K562 (cell line): ENCODE results near the gene DNAJB13. TPM values are rescaled to one million over a fixed set of nuclear protein-coding genes. Genes with fewer than 3 reads are reported as not detected.

Experiments
- ATAC-seq: fragments of 200-7000 bp; cut with Tn5 transposase; 3 replicates; pipeline ENCODE4 v1.9.1; 2020; ENCODE audit warnings: moderate library complexity
- BruUV-seq: library from RNA; stranded (reverse); fragments of 400-500 nt; replicated peaks from 2 replicates; lab custom pipeline; 2021; lab: Mats Ljungman, UMichigan
- CTCF ChIA-PET: fragments of 300-600 bp; formaldehyde crosslinking; extraction: SDS; loops from one replicate; lab custom pipeline; 2021; ENCODE audit warnings: low intra/inter-chr PET ratio; lab: Yijun Ruan, JAX
- POLR2A ChIA-PET: fragments of 300-600, 350-650 bp; sonication (Branson Sonifier 250); formaldehyde crosslinking; extraction: SDS; loops from one replicate; lab custom pipeline; 2021; ENCODE audit warnings: antibody characterized with exemption, inconsistent platforms; lab: Yijun Ruan, JAX
- DNase-seq, 4 experiments: peaks; one replicate each; pipeline versions ENCODE4 v3.0.0 to v3.0.0-alpha.2; 2011 to 2018; ENCODE audit warnings: low spot score in 3 of 4, mixed read lengths in 3 of 4; ENCODE audit errors: extremely low read depth in 1 of 4
- FAIRE-seq: peaks from 2 replicates; lab custom pipeline; 2011; peaks lifted over from hg19 to GRCh38; lab: Jason Lieb, UNC
- H2AFZ ChIP-seq: 2 replicates; pipeline ENCODE4 v1.6.0; 2011; ENCODE audit warnings: low read depth, low read length, control low read depth, inconsistent platforms
- H3K27ac ChIP-seq: fragments of 200-600 bp; 3 replicates; pipeline ENCODE4 v1.8.0; 2011; ENCODE audit warnings: low read depth, mild to moderate bottlenecking, control low read depth, inconsistent platforms, low read length, moderate library complexity, mixed read lengths; ENCODE audit errors: extremely low read depth
- H3K27me3 ChIP-seq, 2 experiments: fragments of 300-600 bp in 1 of 2; 2 replicates in 1 of 2; 3 replicates in 1 of 2; pipeline versions ENCODE4 v1.6.0 to v1.8.0; 2011; ENCODE audit warnings: inconsistent platforms in 2 of 2, low read length in 2 of 2, mild to moderate bottlenecking in 1 of 2, mixed read lengths in 1 of 2, moderate library complexity in 1 of 2; ENCODE audit not compliant: control insufficient read depth in 2 of 2, insufficient read depth in 2 of 2
- H3K36me3 ChIP-seq: fragments of 300-600 bp; 3 replicates; pipeline ENCODE4 v1.8.0; 2011; ENCODE audit warnings: mild to moderate bottlenecking, low read length, inconsistent platforms; ENCODE audit not compliant: control insufficient read depth, insufficient read depth
- H3K4me1 ChIP-seq, 2 experiments: fragments of 200-600 bp in 1 of 2; replicated peaks in 1 of 2; 2 replicates in 1 of 2; 3 replicates in 1 of 2; pipeline versions ENCODE4 v1.5.1 to v1.8.0; 2011; ENCODE audit warnings: inconsistent platforms in 2 of 2, low read length in 2 of 2, mild to moderate bottlenecking in 1 of 2, mixed read lengths in 1 of 2, moderate library complexity in 1 of 2; ENCODE audit not compliant: control insufficient read depth in 2 of 2, insufficient read depth in 2 of 2
- H3K4me2 ChIP-seq: 2 replicates; pipeline ENCODE4 v1.6.1; 2011; ENCODE audit warnings: low read length, control low read depth, inconsistent platforms, mixed read lengths; ENCODE audit not compliant: insufficient read depth
- H3K4me3 ChIP-seq: fragments of 200-600 bp; sonication (generic), shearing (Covaris generic); 2 replicates; pipeline ENCODE4 v1.5.1; 2016; ENCODE audit warnings: control low read depth, inconsistent platforms
- H3K79me2 ChIP-seq: fragments of 200-600 bp; 3 replicates; pipeline ENCODE4 v1.8.0; 2011; ENCODE audit warnings: low read length, inconsistent platforms; ENCODE audit not compliant: control insufficient read depth, insufficient read depth
- H3K9ac ChIP-seq, 2 experiments: 2 replicates each; pipeline versions ENCODE4 v1.6.0 to v1.6.1; 2011; ENCODE audit warnings: low read depth in 2 of 2, low read length in 2 of 2, control low read depth in 1 of 2, inconsistent platforms in 1 of 2, mild to moderate bottlenecking in 1 of 2, mixed read lengths in 1 of 2; ENCODE audit not compliant: insufficient read depth in 1 of 2
- H3K9me1 ChIP-seq: one replicate; pipeline ENCODE4 v1.6.0; 2011; ENCODE audit warnings: inconsistent platforms, mild to moderate bottlenecking, low read length, moderate library complexity; ENCODE audit not compliant: control insufficient read depth, insufficient read depth
- H3K9me3 ChIP-seq: replicated peaks from 2 replicates; pipeline ENCODE4 v1.5.1; 2011; ENCODE audit warnings: low read depth, low read length, inconsistent platforms; ENCODE audit not compliant: control insufficient read depth, insufficient read depth
- H4K20me1 ChIP-seq: replicated peaks from 2 replicates; pipeline ENCODE4 v1.6.1; 2011; ENCODE audit warnings: low read length, inconsistent platforms, mixed read lengths; ENCODE audit not compliant: control insufficient read depth, insufficient read depth
- PURB ChIP-seq: sonication (generic); formaldehyde crosslinking; IDR thresholded peaks from 2 replicates; pipeline ENCODE4 v1.9.0; 2021; ENCODE audit warnings: low read depth, mild to moderate bottlenecking, missing genetic modification reagents
- U2AF1 ChIP-seq: fragments of 200-400 bp; formaldehyde crosslinking; optimal IDR thresholded peaks from 2 replicates; pipeline ENCODE3; 2017; ENCODE audit warnings: mild to moderate bottlenecking, low read depth, low read length, moderate library complexity
- ZNF316 ChIP-seq: fragments of 450-650 bp; IDR thresholded peaks from 2 replicates; pipeline ENCODE4 v1.6.1; 2016
- ZNF324 ChIP-seq: fragments of 250-450 bp; sonication (Bioruptor Pico); IDR thresholded peaks from 2 replicates; pipeline ENCODE4 v1.4.0; 2020; ENCODE audit warnings: mild to moderate bottlenecking
- WGBS: fragments of 100-300 bp; shearing (Covaris generic); methylation state at CpG from one replicate; pipeline ENCODE4 v1.1.6; 2016; ENCODE audit warnings: low coverage, mixed read lengths; ENCODE audit not compliant: insufficient coverage; ENCODE audit errors: missing lambda C conversion rate; 5-methylcytosine and 5-hydroxymethylcytosine counted together
- in situ Hi-C: fragments of 300-500 bp; cut with MboI; formaldehyde crosslinking; loops from 4 replicates; pipeline ENCODE4 v1.15.0; 2018; ENCODE audit warnings: inconsistent platforms, mixed read lengths
- intact Hi-C: fragments of 100-400 bp; cut with micrococcal nuclease; formaldehyde crosslinking; loops from 2 replicates; pipeline ENCODE4 v1.14.2; 2022
- polyA plus RNA-seq, 8 experiments: library from polyadenylated mRNA; depleted of rRNA in 4 of 8; stranded (reverse) in 5 of 8; unstranded in 3 of 8; fragments of >200 nt; fragmentation: Nextera tagmentation in 2 of 8; fragmentation: Illumina TruSeq in 1 of 8; extraction: Ambion mirVana in 2 of 8; extraction: Trizol in 1 of 8; gene quantifications; 2 replicates each; pipeline versions ENCODE4 v1.2.1 to v1.2.3, GENCODE V29; 2011 to 2014; ENCODE audit warnings: inconsistent platforms in 1 of 8, missing spikeins in 1 of 8
- total RNA-seq, 7 experiments: library from RNA; depleted of rRNA in 6 of 7; stranded (reverse); fragments of >200 nt in 6 of 7; fragmentation: Illumina TruSeq in 2 of 7; extraction: Trizol in 2 of 7; gene quantifications; 2 replicates each; pipeline versions ENCODE4 v1.2.1 to v1.2.3, GENCODE V29; 2011 to 2021; ENCODE audit warnings: low replicate concordance in 1 of 7
- TF ChIP-seq, protein P1 (sequence below): fragments of 450-650 bp; IDR thresholded peaks from 2 replicates; pipeline ENCODE4 v1.6.1; 2016; ENCODE audit warnings: low read depth, mild to moderate bottlenecking, moderate library complexity

DNAJB13 gene
- total and polyA plus RNA-seq, 9 of the 15 experiments (the other 6 are each of a cell fraction or from before 2014, with no cell fraction given): 0.14 TPM; not detected in 8

DNA sequence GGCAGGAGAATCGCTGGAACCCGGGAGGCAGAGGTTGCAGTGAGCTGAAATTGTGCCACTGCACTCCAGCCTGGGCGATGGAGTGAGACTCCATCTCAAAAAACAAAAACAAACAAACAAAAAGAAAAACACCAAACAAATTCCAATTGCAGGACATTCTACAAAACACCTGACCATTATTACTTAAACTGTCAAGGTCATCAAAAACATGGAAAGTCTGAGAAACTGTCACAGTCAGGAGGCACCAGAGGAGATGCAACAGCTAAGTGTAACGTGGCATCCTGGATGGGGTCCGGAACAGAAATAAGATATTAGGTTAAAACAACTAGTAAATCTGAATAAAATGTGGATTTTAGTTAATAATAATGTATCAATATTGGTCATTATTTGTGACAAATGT lies 914 bp upstream of the DNAJB13 start:
- no peaks in the 10 kb centered on the region for H3K36me3 ChIP-seq
- ATAC-seq (no peak), FAIRE-seq (no peak)
- no peaks in the 10 kb centered on the region for H3K79me2 ChIP-seq
- peaks cover 3% of the 10 kb centered on the region; the same call in 1 of the 2 replicates for H3K9me3 ChIP-seq
- no TSS peak for BruUV-seq
- no peaks in the 10 kb centered on the region; a peak in 1 of 5 replicates for H3K4me1 ChIP-seq
- intact Hi-C loops (no loop called here), in situ Hi-C loops (loop anchor here (10.0 kb wide), 1 partner anchor 375 kb away; no protein-coding TSS in a partner anchor)
- H2AFZ ChIP-seq: no peak overlapping the region
- H3K4me3 ChIP-seq: no peak overlapping the region
- no peaks in the 10 kb centered on the region for H3K9me1 ChIP-seq
- no peaks in the 10 kb centered on the region for H4K20me1 ChIP-seq
- ChIA-PET POLR2A (interaction anchor here (0.6 to 1.0 kb wide), 2 partner anchors 21 to 627 kb away, joined by 3 to 5 read pairs; no protein-coding TSS in a partner anchor), CTCF (no interaction called here)
- no peak overlapping the region for H3K4me2 ChIP-seq
- H3K9ac ChIP-seq: no peak overlapping the region
- WGBS: 32% methylated on average over 5 of the region's 5 CpGs
- TF ChIP-seq ZNF316 (peak; percentile 77), PURB (CRISPR knock-in tag) (no peak)
- TF ChIP-seq, all 486 proteins: peak for 1
- Histone ChIP-seq H3K27ac (no peak overlapping the region), H3K27me3 (no peaks in the 10 kb centered on the region; a peak in 1 of 5 replicates)
- DNase-seq: no peak

DNA sequence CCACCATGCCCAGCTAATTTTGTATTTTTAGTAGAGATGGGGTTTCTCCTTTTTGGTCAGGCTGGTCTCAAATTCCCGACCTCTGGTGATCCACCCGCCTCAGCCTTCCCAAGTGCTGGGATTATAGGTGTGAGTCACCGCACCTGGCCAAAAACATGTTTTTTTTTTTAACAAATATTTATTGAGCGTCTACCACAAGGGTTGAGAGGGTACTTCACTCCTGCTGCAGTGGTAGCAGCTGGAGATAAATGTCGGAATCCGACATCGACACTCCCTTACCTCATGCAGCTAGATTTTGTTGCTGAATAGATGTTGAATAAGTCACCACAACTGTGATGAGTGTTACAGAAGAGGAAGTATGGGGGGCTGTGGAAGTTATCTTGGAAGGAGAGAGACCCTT lies 971 bp downstream of the DNAJB13 start:
- no peak overlapping the region for H3K4me2 ChIP-seq
- peaks cover under 1% of the 10 kb centered on the region; the same call in 1 of the 2 replicates for H3K9me3 ChIP-seq
- no TSS peak for BruUV-seq
- H3K79me2 ChIP-seq: no peaks in the 10 kb centered on the region
- CTCF ChIA-PET: no interaction called here
- H3K27ac ChIP-seq: no peak overlapping the region
- no peak overlapping the region for H2AFZ ChIP-seq
- 37% methylated on average over 7 of the region's 7 CpGs for WGBS
- no peak for ATAC-seq
- no peaks in the 10 kb centered on the region for H3K9me1 ChIP-seq
- H3K4me1 ChIP-seq: peaks cover 1 to 6% of the 10 kb centered on the region in 2 experiments; a peak in 3 of 5 replicates
- intact Hi-C loops: no loop called here
- POLR2A ChIA-PET: interaction anchor here (0.6 to 1.0 kb wide), 2 partner anchors 18 to 1818 kb away, joined by 3 to 4 read pairs; no protein-coding TSS in a partner anchor
- H3K36me3 ChIP-seq: no peaks in the 10 kb centered on the region
- no peaks in the 10 kb centered on the region for H4K20me1 ChIP-seq
- H3K9ac ChIP-seq: no peak overlapping the region
- no peak overlapping the region for H3K4me3 ChIP-seq
- TF ChIP-seq U2AF1: no peak
- TF ChIP-seq, protein P1, sequence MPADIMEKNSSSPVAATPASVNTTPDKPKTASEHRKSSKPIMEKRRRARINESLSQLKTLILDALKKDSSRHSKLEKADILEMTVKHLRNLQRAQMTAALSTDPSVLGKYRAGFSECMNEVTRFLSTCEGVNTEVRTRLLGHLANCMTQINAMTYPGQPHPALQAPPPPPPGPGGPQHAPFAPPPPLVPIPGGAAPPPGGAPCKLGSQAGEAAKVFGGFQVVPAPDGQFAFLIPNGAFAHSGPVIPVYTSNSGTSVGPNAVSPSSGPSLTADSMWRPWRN: no peak
- TF ChIP-seq ZNF324 (CRISPR knock-in tag): no peak
- FAIRE-seq: no peak
- DNase-seq: no peak
- in situ Hi-C loops: loop anchor here (10.0 kb wide), 1 partner anchor 373 kb away; no protein-coding TSS in a partner anchor
- no peaks in the 10 kb centered on the region for H3K27me3 ChIP-seq
